PC-3 (cell line): ENCODE results near the gene WTIP. TPM values are rescaled to one million over a fixed set of nuclear protein-coding genes. Genes with fewer than 3 reads are reported as not detected.

ENCODE experiments used
- ATAC-seq: fragments of 200-7000 bp; cut with Tn5 transposase; 2 replicates; pipeline ENCODE4 v1.9.1; 2020; ENCODE audit warnings: mild to moderate bottlenecking, moderate library complexity
- Bru-seq: library from RNA; stranded (reverse); fragments of 400-500 nt; gene quantifications from one replicate; lab custom pipeline; 2021; lab: Mats Ljungman, UMichigan
- BruChase-seq, 2 experiments: library from RNA; stranded (reverse); fragments of 400-500 nt; gene quantifications; one replicate each; lab custom pipeline; 2021; lab: Mats Ljungman, UMichigan
- BruUV-seq: library from RNA; stranded (reverse); fragments of 400-500 nt; replicated peaks from 2 replicates; lab custom pipeline; 2021; lab: Mats Ljungman, UMichigan
- CTCF ChIA-PET: fragments of 300-600 bp; sonication (Branson Sonifier 250); formaldehyde crosslinking; loops from one replicate; lab custom pipeline; 2022; ENCODE audit warnings: antibody characterized with exemption; lab: Charles Lee
- POLR2A ChIA-PET: fragments of 300-600 bp; sonication (Branson Sonifier 250); formaldehyde crosslinking; loops from one replicate; lab custom pipeline; 2022; ENCODE audit warnings: antibody characterized with exemption; ENCODE audit not compliant: unreplicated experiment; lab: Charles Lee
- DNase-seq: peaks from one replicate; pipeline ENCODE4 v3.0.0-alpha.2; 2015
- H2AFZ ChIP-seq: fragments of 300-600 bp; sonication (generic); 2 replicates; pipeline ENCODE4 v1.6.0; 2016; ENCODE audit warnings: antibody characterized with exemption, low read length
- H3F3A ChIP-seq: fragments of 300-600 bp; sonication (generic); one replicate; pipeline ENCODE4 v1.6.0; 2017; ENCODE audit warnings: antibody characterized with exemption, low read length, control low read depth, mild to moderate bottlenecking; ENCODE audit not compliant: unreplicated experiment
- H3K27ac ChIP-seq: fragments of 300-600 bp; sonication (generic); 2 replicates; pipeline ENCODE4 v1.5.1; 2016; ENCODE audit warnings: mild to moderate bottlenecking, low read length
- H3K27me3 ChIP-seq: fragments of 300-600 bp; sonication (generic); 2 replicates; pipeline ENCODE4 v1.6.1; 2016; ENCODE audit warnings: low read length, mixed read lengths
- H3K36me3 ChIP-seq: fragments of 300-600 bp; sonication (generic); 2 replicates; pipeline ENCODE4 v1.6.1; 2016; ENCODE audit warnings: low read depth, mixed run types, low read length, mixed read lengths
- H3K4me1 ChIP-seq: fragments of 300-600 bp; sonication (generic); 2 replicates; pipeline ENCODE4 v1.5.1; 2016; ENCODE audit warnings: low read length; ENCODE audit not compliant: insufficient read depth
- H3K4me2 ChIP-seq: fragments of 300-600 bp; sonication (generic); 2 replicates; pipeline ENCODE4 v1.6.0; 2016; ENCODE audit warnings: low read length
- H3K4me3 ChIP-seq: fragments of 300-600 bp; sonication (generic); 2 replicates; pipeline ENCODE4 v1.5.1; 2016; ENCODE audit warnings: mild to moderate bottlenecking, low read length, mixed read lengths
- H3K79me2 ChIP-seq: fragments of 300-600 bp; sonication (generic); 2 replicates; pipeline ENCODE4 v1.6.1; 2017; ENCODE audit warnings: low read length, mixed read lengths
- H3K9ac ChIP-seq: fragments of 300-600 bp; sonication (generic); 2 replicates; pipeline ENCODE4 v1.6.0; 2016; ENCODE audit warnings: mild to moderate bottlenecking, low read length
- H3K9me2 ChIP-seq: fragments of 300-600 bp; sonication (generic); replicated peaks from 2 replicates; pipeline ENCODE4 v1.6.1; 2016; ENCODE audit warnings: mixed run types, low read length, mixed read lengths
- H3K9me3 ChIP-seq: fragments of 300-600 bp; sonication (generic); 2 replicates; pipeline ENCODE4 v1.6.1; 2016; ENCODE audit warnings: low read length, mixed read lengths
- H4K20me1 ChIP-seq: fragments of 300-600 bp; sonication (generic); 2 replicates; pipeline ENCODE4 v1.6.1; 2016; ENCODE audit warnings: low read length, mixed read lengths
- CTCF ChIP-seq: fragments of 300-600 bp; sonication (generic); conservative IDR thresholded peaks from 2 replicates; pipeline ENCODE4 v1.5.1; 2017; ENCODE audit warnings: antibody characterized with exemption, low read depth, mild to moderate bottlenecking, low read length
- EZH2 ChIP-seq: fragments of 300-600 bp; sonication (generic); IDR thresholded peaks from one replicate; pipeline ENCODE4 v1.6.1; 2017; ENCODE audit warnings: antibody characterized with exemption, mild to moderate bottlenecking, low read length; ENCODE audit not compliant: unreplicated experiment
- EZH2phosphoT487 ChIP-seq: fragments of 300-600 bp; sonication (generic); IDR thresholded peaks from 2 replicates; pipeline ENCODE4 v1.6.1; 2018; ENCODE audit warnings: mild to moderate bottlenecking, antibody characterized with exemption, low read length, borderline replicate concordance
- intact Hi-C: fragments of 100-400 bp; cut with micrococcal nuclease; formaldehyde crosslinking; loops from 2 replicates; pipeline ENCODE4 v1.9.0; 2023
- long read RNA-seq: library from polyadenylated mRNA; unstranded; transcript quantifications from one replicate; pipeline ENCODE4 v2.0.0, GENCODE V29; 2021; ENCODE audit not compliant: unreplicated experiment
- total RNA-seq: library from RNA; depleted of rRNA; stranded (reverse); fragments of >200 nt; gene quantifications from 2 replicates; pipeline ENCODE4 v1.2.3, GENCODE V29; 2014; rRNA removed

WTIP gene
- total RNA-seq (5.2 and 7.5 TPM in 2 replicates), Bru-seq, nascent RNA (percentile 39 among the genes with signal in this experiment), BruChase-seq, experiment 1, labeled RNA remaining after a 6-hour chase (percentile 50 among the genes with signal in this experiment), BruChase-seq, experiment 2, labeled RNA remaining after a 2-hour chase (percentile 52 among the genes with signal in this experiment)
- long read RNA-seq, full-length matches to known transcripts, result 11 of 12 reads
- long read RNA-seq, partial matches to known transcripts, result 0 of 12 reads
- long read RNA-seq, other reads (novel, unspliced or antisense), result 1 of 12 reads

GRCh38 chr19:34480971-34481841 lies at the start of gene WTIP:
Gene WTIP, plus strand, starts transcription at chr19:34481758. Its CDS starts 217 bp downstream, at chr19:34481975.
- H3F3A ChIP-seq, result no peaks in the 10 kb centered on the region
- no peak within 1 kb of the TSS for H3K9ac ChIP-seq
- H4K20me1 ChIP-seq, result no peaks in the 10 kb centered on the region
- POLR2A ChIA-PET, result interaction anchor here (0.5 kb wide), 1 partner anchor 247 kb away, joined by 14 read pairs; no protein-coding TSS in a partner anchor
- no peak within 1 kb of the TSS for H3K27ac ChIP-seq
- no peaks in the 10 kb centered on the region for H3K4me1 ChIP-seq
- H3K79me2 ChIP-seq, result no peaks in the 10 kb centered on the region
- H2AFZ ChIP-seq, result 0 out of 2 replicates have a peak within 1 kb of the TSS, but pooled peaks have one; percentile 20
- H3K9me3 ChIP-seq, result no peaks in the 10 kb centered on the region
- no peaks in the 10 kb centered on the region for H3K36me3 ChIP-seq
- no peak for TF ChIP-seq EZH2
- intact Hi-C loops, result no loop called here
- H3K4me2 ChIP-seq, result peak within 1 kb of the TSS; percentile 84
- H3K27me3 ChIP-seq, result no peaks in the 10 kb centered on the region
- ATAC-seq, result peak; percentile 48
- H3K4me3 ChIP-seq, result peak within 1 kb of the TSS; percentile 62
- peak; percentile 32 for DNase-seq
- no TSS peak for BruUV-seq
- CTCF ChIA-PET, result no interaction called here
- H3K9me2 ChIP-seq, result no peaks in the 10 kb centered on the region

- Histone ChIP-seq H3F3A (no peaks in the 10 kb centered on the region), H3K9me2 (no peaks in the 10 kb centered on the region), H3K36me3 (peaks cover 20% of the 10 kb centered on the region), H4K20me1 (peaks cover 45% of the 10 kb centered on the region), H3K4me2 (no peak overlapping the region), H3K9me3 (no peaks in the 10 kb centered on the region), H2AFZ (no peak overlapping the region), H3K27ac (no peak overlapping the region), H3K79me2 (peaks cover 69% of the 10 kb centered on the region), H3K27me3 (no peaks in the 10 kb centered on the region), H3K4me3 (no peak overlapping the region), H3K9ac (no peak overlapping the region), H3K4me1 (peaks cover 12% of the 10 kb centered on the region; the same call in 1 of the 2 replicates)
- no TSS peak for BruUV-seq
- POLR2A ChIA-PET, result no interaction called here
- intact Hi-C loops, result no loop called here
- ATAC-seq (no peak), DNase-seq (no peak)
- no peak for TF ChIP-seq EZH2
- TF ChIP-seq CTCF, result no peak
- TF ChIP-seq EZH2phosphoT487, result no peak
- CTCF ChIA-PET, result no interaction called here
These were observed 48.8 kb upstream of the WTIP start for GRCh38 chr19:34432797-34433196.

- H3K79me2 ChIP-seq, result peaks cover 36% of the 10 kb centered on the region
- ChIA-PET POLR2A (no interaction called here), CTCF (no interaction called here)
- no peak for DNase-seq
- no peak overlapping the region for H3K9ac ChIP-seq
- no peak overlapping the region for H3K4me3 ChIP-seq
- H3K9me3 ChIP-seq, result no peaks in the 10 kb centered on the region
- peaks cover 34% of the 10 kb centered on the region for H3K36me3 ChIP-seq
- no peaks in the 10 kb centered on the region for H3K27me3 ChIP-seq
- no peak overlapping the region for H3K27ac ChIP-seq
- no peak for ATAC-seq
- intact Hi-C loops, result no loop called here
- TF ChIP-seq EZH2, result no peak
- no peak for TF ChIP-seq CTCF
- no peak for TF ChIP-seq EZH2phosphoT487
- H3K9me2 ChIP-seq, result no peaks in the 10 kb centered on the region
- H2AFZ ChIP-seq, result no peak overlapping the region
- H4K20me1 ChIP-seq, result peaks cover 16% of the 10 kb centered on the region
- no peaks in the 10 kb centered on the region for H3F3A ChIP-seq
- BruUV-seq, result no TSS peak
- H3K4me2 ChIP-seq, result no peak overlapping the region
- no peaks in the 10 kb centered on the region for H3K4me1 ChIP-seq
These were observed 44.8 kb upstream of the WTIP start for GRCh38 chr19:34436716-34437115.
